ENCODE data around the gene MYL6. TPM values are rescaled to one million over a fixed set of nuclear protein-coding genes. Genes with fewer than 3 reads are reported as not detected.

The MYL6 gene
- total and polyA plus RNA-seq, 9 of the 15 experiments (the other 6 are each of a cell fraction or from before 2014, with no cell fraction given), result 557 to 1,664 (median 958) TPM

DNA sequence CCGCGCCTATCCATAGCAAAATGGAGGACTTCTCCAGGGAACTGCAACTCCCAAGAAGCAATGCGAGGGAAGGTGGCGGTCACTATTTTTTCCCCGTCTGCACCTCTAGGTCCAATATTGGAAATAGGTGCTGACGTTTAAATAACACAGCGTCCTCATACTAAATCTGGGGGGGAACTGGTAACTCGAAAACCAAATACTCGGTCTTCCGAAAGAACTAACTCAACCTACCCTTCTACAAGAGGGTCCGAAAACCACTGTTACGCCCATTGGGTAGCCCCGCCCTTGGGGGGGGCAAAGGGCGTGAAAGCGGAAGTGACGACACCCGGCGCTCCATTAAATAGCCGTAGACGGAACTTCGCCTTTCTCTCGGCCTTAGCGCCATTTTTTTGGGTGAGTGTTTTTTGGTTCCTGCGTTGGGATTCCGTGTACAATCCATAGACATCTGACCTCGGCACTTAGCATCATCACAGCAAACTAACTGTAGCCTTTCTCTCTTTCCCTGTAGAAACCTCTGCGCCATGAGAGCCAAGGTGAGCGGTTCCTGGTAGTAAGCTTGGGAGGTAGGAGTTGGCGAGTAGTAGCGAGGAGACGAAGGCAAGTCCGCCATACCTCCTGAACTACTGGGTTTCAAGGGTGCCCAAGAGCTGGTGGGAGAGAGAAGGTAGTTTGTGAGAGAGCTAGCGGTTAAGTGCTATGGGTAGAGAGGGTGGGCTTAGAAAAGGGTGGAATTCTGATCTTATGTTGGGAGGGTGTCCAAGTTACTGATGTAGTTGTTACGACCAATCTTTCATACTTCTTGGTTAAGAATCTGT lies 41.7 kb upstream of the MYL6 start, which contains the start of gene RPL41 (continued):
- peak; percentile 65; the same call in 1 of the 2 replicates for TF ChIP-seq ZBED1 (IDR thresholded peaks at IDR 0.05)
- TF ChIP-seq, protein P1, sequence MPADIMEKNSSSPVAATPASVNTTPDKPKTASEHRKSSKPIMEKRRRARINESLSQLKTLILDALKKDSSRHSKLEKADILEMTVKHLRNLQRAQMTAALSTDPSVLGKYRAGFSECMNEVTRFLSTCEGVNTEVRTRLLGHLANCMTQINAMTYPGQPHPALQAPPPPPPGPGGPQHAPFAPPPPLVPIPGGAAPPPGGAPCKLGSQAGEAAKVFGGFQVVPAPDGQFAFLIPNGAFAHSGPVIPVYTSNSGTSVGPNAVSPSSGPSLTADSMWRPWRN (IDR thresholded peaks at IDR 0.05; ENCODE audit: low read depth), result no peak; the same call in 1 of the 2 replicates
- TF ChIP-seq ELF4 (CRISPR knock-in tag; IDR thresholded peaks at IDR 0.05), result peak; percentile 74
- peak; percentile 86; the same call in 1 of the 2 replicates for TF ChIP-seq GATAD2B (IDR thresholded peaks at IDR 0.05; ENCODE audit: borderline replicate concordance)
- peak; percentile 89 for TF ChIP-seq RBFOX2 (IDR thresholded peaks at IDR 0.05; ENCODE audit: low read depth, low read length)
- TF ChIP-seq ZNF133 (CRISPR knock-in tag; IDR thresholded peaks at IDR 0.05), result no peak
- no peak; the same call in none of the 2 replicates for TF ChIP-seq ZEB2 (IDR thresholded peaks at IDR 0.05)
- TF ChIP-seq ARID3B (CRISPR knock-in tag; IDR thresholded peaks at IDR 0.05; ENCODE audit: borderline replicate concordance), result no peak
- no peak for TF ChIP-seq ETS2 (tag; IDR thresholded peaks at IDR 0.05; ENCODE audit: borderline replicate concordance, poor library complexity, severe bottlenecking)
- TF ChIP-seq, protein P2, sequence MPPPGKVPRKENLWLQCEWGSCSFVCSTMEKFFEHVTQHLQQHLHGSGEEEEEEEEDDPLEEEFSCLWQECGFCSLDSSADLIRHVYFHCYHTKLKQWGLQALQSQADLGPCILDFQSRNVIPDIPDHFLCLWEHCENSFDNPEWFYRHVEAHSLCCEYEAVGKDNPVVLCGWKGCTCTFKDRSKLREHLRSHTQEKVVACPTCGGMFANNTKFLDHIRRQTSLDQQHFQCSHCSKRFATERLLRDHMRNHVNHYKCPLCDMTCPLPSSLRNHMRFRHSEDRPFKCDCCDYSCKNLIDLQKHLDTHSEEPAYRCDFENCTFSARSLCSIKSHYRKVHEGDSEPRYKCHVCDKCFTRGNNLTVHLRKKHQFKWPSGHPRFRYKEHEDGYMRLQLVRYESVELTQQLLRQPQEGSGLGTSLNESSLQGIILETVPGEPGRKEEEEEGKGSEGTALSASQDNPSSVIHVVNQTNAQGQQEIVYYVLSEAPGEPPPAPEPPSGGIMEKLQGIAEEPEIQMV (tag; conservative IDR thresholded peaks at IDR 0.05; ENCODE audit: low read depth), result no peak
- no peak for TF ChIP-seq ZNF668 (CRISPR knock-in tag; IDR thresholded peaks at IDR 0.05)
- no peak; the same call in 1 of the 2 replicates for TF ChIP-seq ZNF431 (CRISPR knock-in tag; IDR thresholded peaks at IDR 0.05)
- TF ChIP-seq ZKSCAN3 (CRISPR knock-in tag; IDR thresholded peaks at IDR 0.05), result no peak
- no peak; the same call in 1 of the 2 replicates for TF ChIP-seq KAT7 (CRISPR knock-in tag; IDR thresholded peaks at IDR 0.05; ENCODE audit: borderline replicate concordance)
- 0 out of 2 replicates have a peak, but pooled peaks have one; percentile 38 for TF ChIP-seq ELF2 (CRISPR knock-in tag; IDR thresholded peaks at IDR 0.05)
- TF ChIP-seq CC2D1A (IDR thresholded peaks at IDR 0.05), result peak; percentile 18; the same call in 1 of the 2 replicates
- TF ChIP-seq BRF2 (IDR thresholded peaks at IDR 0.05; ENCODE audit: borderline replicate concordance, insufficient read depth, insufficient read length), result no peak
- no peak for TF ChIP-seq ZNF584 (CRISPR knock-in tag; IDR thresholded peaks at IDR 0.05; ENCODE audit: low read depth)
- TF ChIP-seq, protein P3, sequence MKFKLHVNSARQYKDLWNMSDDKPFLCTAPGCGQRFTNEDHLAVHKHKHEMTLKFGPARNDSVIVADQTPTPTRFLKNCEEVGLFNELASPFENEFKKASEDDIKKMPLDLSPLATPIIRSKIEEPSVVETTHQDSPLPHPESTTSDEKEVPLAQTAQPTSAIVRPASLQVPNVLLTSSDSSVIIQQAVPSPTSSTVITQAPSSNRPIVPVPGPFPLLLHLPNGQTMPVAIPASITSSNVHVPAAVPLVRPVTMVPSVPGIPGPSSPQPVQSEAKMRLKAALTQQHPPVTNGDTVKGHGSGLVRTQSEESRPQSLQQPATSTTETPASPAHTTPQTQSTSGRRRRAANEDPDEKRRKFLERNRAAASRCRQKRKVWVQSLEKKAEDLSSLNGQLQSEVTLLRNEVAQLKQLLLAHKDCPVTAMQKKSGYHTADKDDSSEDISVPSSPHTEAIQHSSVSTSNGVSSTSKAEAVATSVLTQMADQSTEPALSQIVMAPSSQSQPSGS (CRISPR knock-in tag; IDR thresholded peaks at IDR 0.05), result no peak
- TF ChIP-seq PYGO2 (tag; IDR thresholded peaks at IDR 0.05), result no peak
- 0 out of 2 replicates have a peak, but pooled peaks have one; percentile 39 for TF ChIP-seq NR2F6 (CRISPR knock-in tag; IDR thresholded peaks at IDR 0.05)
- peak; percentile 99 for TF ChIP-seq TAF9B (IDR thresholded peaks at IDR 0.05; ENCODE audit: partially characterized antibody)

Measured in K562 (cell line).